ENCODE data around the gene ZBTB4. TPM values are rescaled to one million over a fixed set of nuclear protein-coding genes. Genes with fewer than 3 reads are reported as not detected.

Gene ZBTB4
- total and polyA plus RNA-seq, 2 donors from 2014 or later, result 23.2 to 64.8 TPM

- no peak for DNase-seq
- H3K36me3 ChIP-seq (ENCODE audit: control insufficient read depth in 2 of 3, insufficient read depth in 3 of 3, low read length in 3 of 3), result peaks cover 12 to 62% (median 47%) of the 10 kb centered on the region in 3 donors
- H3K4me1 ChIP-seq (ENCODE audit: control insufficient read depth in 2 of 3, insufficient read depth in 2 of 3, low read depth in 1 of 3, low read length in 3 of 3), result no peaks in the 10 kb centered on the region
- no peak overlapping the region for H3K4me3 ChIP-seq (ENCODE audit: low read length in 3 of 3)
- no peak overlapping the region for H3K27ac ChIP-seq (ENCODE audit: low read depth in 2 of 2, low read length in 2 of 2)
- no peak for FAIRE-seq
- no peaks in the 10 kb centered on the region for H3K9me3 ChIP-seq (ENCODE audit: control insufficient read depth in 2 of 3, insufficient read depth in 1 of 3, low read length in 3 of 3)
- H3K27me3 ChIP-seq (ENCODE audit: control insufficient read depth, insufficient read depth, low read length), result no peaks in the 10 kb centered on the region
- H3K9ac ChIP-seq (ENCODE audit: low read length in 3 of 3), result no peak overlapping the region
- intact Hi-C loops (cut with DNase I), result no loop called here
- no peak for TF ChIP-seq CTCF (IDR thresholded peaks at IDR 0.05; ENCODE audit: borderline replicate concordance, extremely low read depth, insufficient read depth)
These were observed 32.7 kb upstream of the ZBTB4 start for GRCh38 chr17:7512105-7512504.

GRCh38 chr17:7511108-7511507 is 31.7 kb upstream of the ZBTB4 start:
- FAIRE-seq, result no peak
- no peaks in the 10 kb centered on the region for H3K4me1 ChIP-seq (ENCODE audit: control insufficient read depth in 2 of 3, insufficient read depth in 2 of 3, low read depth in 1 of 3, low read length in 3 of 3)
- H3K4me3 ChIP-seq (ENCODE audit: low read length in 3 of 3), result no peak overlapping the region
- H3K27me3 ChIP-seq (ENCODE audit: control insufficient read depth, insufficient read depth, low read length), result no peaks in the 10 kb centered on the region
- no peak overlapping the region for H3K9ac ChIP-seq (ENCODE audit: low read length in 3 of 3)
- intact Hi-C loops (cut with DNase I), result no loop called here
- no peaks in the 10 kb centered on the region for H3K9me3 ChIP-seq (ENCODE audit: control insufficient read depth in 2 of 3, insufficient read depth in 1 of 3, low read length in 3 of 3)
- no peak for DNase-seq
- peaks cover 15 to 71% (median 52%) of the 10 kb centered on the region in 3 donors for H3K36me3 ChIP-seq (ENCODE audit: control insufficient read depth in 2 of 3, insufficient read depth in 3 of 3, low read length in 3 of 3)
- no peak overlapping the region for H3K27ac ChIP-seq (ENCODE audit: low read depth in 2 of 2, low read length in 2 of 2)
- no peak for TF ChIP-seq CTCF (IDR thresholded peaks at IDR 0.05; ENCODE audit: borderline replicate concordance, extremely low read depth, insufficient read depth)

GRCh38 chr17:7509937-7510336 is 30.5 kb upstream of the ZBTB4 start:
- TF ChIP-seq CTCF (IDR thresholded peaks at IDR 0.05; ENCODE audit: borderline replicate concordance, extremely low read depth, insufficient read depth), result no peak
- H3K27ac ChIP-seq (ENCODE audit: low read depth in 2 of 2, low read length in 2 of 2), result no peak overlapping the region
- H3K36me3 ChIP-seq (ENCODE audit: control insufficient read depth in 2 of 3, insufficient read depth in 3 of 3, low read length in 3 of 3), result peaks cover 15 to 77% (median 57%) of the 10 kb centered on the region in 3 donors
- H3K4me3 ChIP-seq (ENCODE audit: low read length in 3 of 3), result no peak overlapping the region
- FAIRE-seq (no peak), DNase-seq (no peak)
- no peaks in the 10 kb centered on the region for H3K27me3 ChIP-seq (ENCODE audit: control insufficient read depth, insufficient read depth, low read length)
- intact Hi-C loops (cut with DNase I), result no loop called here
- no peak overlapping the region for H3K9ac ChIP-seq (ENCODE audit: low read length in 3 of 3)
- H3K4me1 ChIP-seq (ENCODE audit: control insufficient read depth in 2 of 3, insufficient read depth in 2 of 3, low read depth in 1 of 3, low read length in 3 of 3), result no peaks in the 10 kb centered on the region
- no peaks in the 10 kb centered on the region for H3K9me3 ChIP-seq (ENCODE audit: control insufficient read depth in 2 of 3, insufficient read depth in 1 of 3, low read length in 3 of 3)

GRCh38 chr17:7508846-7509245 is 29.4 kb upstream of the ZBTB4 start:
- H3K9me3 ChIP-seq (ENCODE audit: control insufficient read depth in 2 of 3, insufficient read depth in 1 of 3, low read length in 3 of 3), result no peaks in the 10 kb centered on the region
- peaks cover 16 to 80% (median 58%) of the 10 kb centered on the region in 3 donors for H3K36me3 ChIP-seq (ENCODE audit: control insufficient read depth in 2 of 3, insufficient read depth in 3 of 3, low read length in 3 of 3)
- no peak overlapping the region for H3K9ac ChIP-seq (ENCODE audit: low read length in 3 of 3)
- no peaks in the 10 kb centered on the region for H3K4me1 ChIP-seq (ENCODE audit: control insufficient read depth in 2 of 3, insufficient read depth in 2 of 3, low read depth in 1 of 3, low read length in 3 of 3)
- no peak for FAIRE-seq
- H3K27ac ChIP-seq (ENCODE audit: low read depth in 2 of 2, low read length in 2 of 2), result no peak overlapping the region
- intact Hi-C loops (cut with DNase I), result no loop called here
- TF ChIP-seq CTCF (IDR thresholded peaks at IDR 0.05; ENCODE audit: borderline replicate concordance, extremely low read depth, insufficient read depth), result no peak
- no peak for DNase-seq
- H3K27me3 ChIP-seq (ENCODE audit: control insufficient read depth, insufficient read depth, low read length), result no peaks in the 10 kb centered on the region
- no peak overlapping the region for H3K4me3 ChIP-seq (ENCODE audit: low read length in 3 of 3)

All from kidney (tissue), 14 donors.